Measurements from ENCODE around the gene SPACA4. TPM values are rescaled to one million over a fixed set of nuclear protein-coding genes. Genes with fewer than 3 reads are reported as not detected.
"Not testable (repeated sequence)": the region's sequence is repeated elsewhere in the genome, so short reads cannot be mapped to it uniquely, and the experiment has no call there.

The SPACA4 gene
- total RNA-seq, result not detected in 2 replicates

- DNase-seq (ENCODE audit: low read depth, low spot score), result no peak
Measured at GRCh38 chr19:48606463-48607358, at the start of gene SPACA4. SPACA4 (plus strand) TSS chr19:48606742; CDS start chr19:48606979, 237 bp downstream.

GRCh38 chr19:48556825-48557224 is 49.7 kb upstream of the SPACA4 start:
- DNase-seq (ENCODE audit: low read depth, low spot score), result no peak

GRCh38 chr19:48558018-48558684 is 48.4 kb upstream of the SPACA4 start:
- DNase-seq (ENCODE audit: low read depth, low spot score), result no peak

DNA sequence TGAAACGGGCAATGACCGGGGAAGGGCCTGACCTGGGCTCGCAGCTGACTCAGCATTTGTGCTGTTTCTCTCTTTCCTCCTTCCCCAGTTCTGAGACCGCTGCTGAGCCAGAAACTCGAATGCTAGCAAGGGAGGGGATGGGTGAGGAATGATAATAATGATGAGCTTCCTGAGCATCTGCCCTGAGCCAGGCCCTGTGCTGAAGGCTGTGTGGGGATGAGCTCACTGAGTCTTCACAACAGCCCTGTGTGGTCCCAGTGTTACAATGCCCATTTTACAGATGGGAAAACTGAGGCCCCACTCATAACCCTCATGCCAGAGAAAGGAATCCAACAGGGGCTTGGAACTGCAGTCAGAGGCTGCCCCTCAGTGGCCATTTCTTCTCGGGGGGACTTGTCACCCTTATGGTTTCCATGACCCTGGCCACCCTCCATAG is 46.4 kb upstream of the SPACA4 start:
- DNase-seq (ENCODE audit: low read depth, low spot score), result no peak

GRCh38 chr19:48561412-48561811 is 45.1 kb upstream of the SPACA4 start:
- no peak for DNase-seq (ENCODE audit: low read depth, low spot score)

GRCh38 chr19:48565090-48565489 is 41.5 kb upstream of the SPACA4 start:
- DNase-seq (ENCODE audit: low read depth, low spot score), result no peak

DNA sequence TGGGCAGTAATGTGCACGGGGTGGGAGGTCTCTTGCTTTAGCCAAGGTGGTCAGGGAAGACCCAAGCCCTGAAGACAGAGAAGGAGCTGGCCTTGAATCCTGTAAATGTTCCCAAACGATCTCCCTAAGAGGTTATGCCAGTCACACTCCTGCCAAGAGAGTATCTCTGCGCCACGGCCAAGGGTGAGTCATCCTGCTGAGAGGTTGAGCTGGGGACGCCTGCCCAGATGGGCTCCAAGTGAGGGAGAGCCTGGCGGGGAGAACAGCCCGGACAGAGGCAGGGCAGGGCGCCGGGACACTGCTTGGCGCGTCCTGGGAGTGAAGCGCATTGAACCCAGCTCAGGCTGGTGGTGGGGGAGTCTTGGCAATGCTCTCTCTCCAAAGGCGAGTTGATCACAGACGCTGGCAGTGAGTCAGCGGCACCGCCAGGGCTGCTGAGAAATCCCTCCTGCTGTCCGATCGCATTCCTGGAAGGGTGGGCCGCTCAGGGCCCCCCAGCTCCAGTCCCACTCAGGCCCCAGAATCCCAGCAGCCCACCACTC is 38.1 kb upstream of the SPACA4 start:
- peak; percentile 53 for DNase-seq (ENCODE audit: low read depth, low spot score)

- no peak for DNase-seq (ENCODE audit: low read depth, low spot score)
Measured at GRCh38 chr19:48569814-48570213, 36.7 kb upstream of the SPACA4 start.

GRCh38 chr19:48571378-48572162 is 35.0 kb upstream of the SPACA4 start:
- DNase-seq (ENCODE audit: low read depth, low spot score), result no peak

- DNase-seq (ENCODE audit: low read depth, low spot score), result no peak
Measured at GRCh38 chr19:48573163-48573505, 33.4 kb upstream of the SPACA4 start.

DNA sequence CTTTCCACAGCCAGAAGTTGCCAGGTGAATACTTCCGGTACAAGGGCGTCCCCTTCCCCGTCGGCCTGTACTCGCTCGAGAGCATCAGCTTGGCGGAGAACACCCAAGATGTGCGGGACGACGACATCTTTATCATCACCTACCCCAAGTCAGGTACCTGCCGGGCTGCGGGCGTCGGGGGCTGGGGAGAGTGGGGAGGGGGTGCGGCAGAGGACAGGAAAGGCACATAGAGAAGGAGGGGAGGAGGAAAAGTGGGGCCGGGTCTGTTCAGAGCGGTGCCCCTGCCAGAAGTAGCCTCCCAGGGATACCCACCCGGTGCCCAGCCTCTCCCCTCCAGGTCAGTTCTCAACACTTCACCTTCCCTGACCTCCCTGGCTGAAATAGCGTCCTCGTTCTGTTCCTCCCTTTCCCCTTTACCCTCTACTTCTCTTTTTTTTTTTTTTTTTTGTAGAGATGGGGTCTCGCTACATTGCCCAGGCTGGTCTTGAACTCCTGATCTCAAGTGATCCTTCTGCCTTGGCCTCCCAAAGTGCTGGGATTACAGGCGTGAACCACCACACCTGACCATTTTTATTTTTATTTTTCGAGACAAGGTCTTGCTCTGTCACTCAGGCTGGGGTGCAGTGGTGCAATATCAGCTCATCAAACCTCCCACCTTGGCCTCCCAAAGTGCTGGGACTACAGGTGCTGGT is 30.5 kb upstream of the SPACA4 start:
- no peak for DNase-seq (ENCODE audit: low read depth, low spot score)

GRCh38 chr19:48577908-48578307 is 28.6 kb upstream of the SPACA4 start:
- DNase-seq (ENCODE audit: low read depth, low spot score), result not testable (repeated sequence)

- no peak for DNase-seq (ENCODE audit: low read depth, low spot score)
Measured at GRCh38 chr19:48578891-48579290, 27.7 kb upstream of the SPACA4 start.

GRCh38 chr19:48582168-48582567 is 24.4 kb upstream of the SPACA4 start:
- DNase-seq (ENCODE audit: low read depth, low spot score), result no peak

DNA sequence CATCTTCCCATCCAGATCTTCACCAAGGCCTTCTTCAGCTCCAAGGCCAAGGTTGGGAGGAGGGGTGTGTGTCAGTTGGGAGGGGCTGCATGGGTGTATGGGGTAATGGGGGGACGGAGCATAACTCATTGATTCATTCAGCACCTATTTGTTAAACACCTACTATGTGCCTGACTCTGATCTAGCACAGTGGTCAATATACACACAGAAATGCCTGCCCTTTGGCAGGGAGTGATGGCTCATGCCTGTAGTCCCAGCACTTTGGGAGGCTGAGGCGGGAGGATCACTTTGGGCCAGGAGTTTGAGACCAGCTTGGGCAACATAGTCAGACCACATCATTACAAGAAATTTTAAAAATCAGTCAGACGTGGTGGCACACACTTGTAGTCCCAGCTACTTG is 19.2 kb upstream of the SPACA4 start:
- DNase-seq (ENCODE audit: low read depth, low spot score), result no peak

DNA sequence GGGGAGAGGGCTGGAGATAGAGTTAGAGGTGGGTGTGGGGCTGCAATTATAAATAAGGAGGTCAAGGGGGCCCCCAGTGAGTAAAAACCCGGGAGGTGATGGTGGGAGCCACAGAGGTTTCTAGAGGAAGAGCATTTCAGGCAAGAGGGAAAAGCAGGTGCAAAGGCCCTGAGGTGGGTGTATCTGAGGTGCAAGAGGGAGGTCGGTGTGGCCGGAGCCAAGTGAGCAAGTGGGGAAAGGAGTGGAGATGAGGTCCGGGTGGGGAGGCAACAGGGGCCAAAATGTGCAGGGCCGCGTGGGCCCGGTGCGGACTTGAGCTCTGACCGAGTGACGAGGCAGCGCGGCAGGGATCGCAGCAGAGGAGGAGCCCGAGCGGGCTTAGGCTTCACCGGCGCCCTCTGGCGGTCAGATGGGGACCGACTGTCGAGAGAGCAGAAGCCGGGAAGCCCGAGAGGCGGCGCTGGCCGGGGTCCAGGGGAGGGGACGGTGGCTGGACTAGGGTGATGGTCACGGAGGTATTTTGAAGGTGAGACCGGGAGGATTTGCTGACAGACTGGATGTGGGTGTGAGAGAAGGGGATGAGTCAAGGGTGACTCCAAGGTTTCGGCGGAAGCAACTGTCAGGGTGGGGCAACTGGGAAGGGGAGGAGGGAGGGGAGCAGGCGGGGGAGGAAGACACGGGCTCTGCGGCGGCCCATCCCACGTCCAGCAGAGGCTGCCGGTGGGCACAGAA is 17.7 kb upstream of the SPACA4 start:
- DNase-seq (ENCODE audit: low read depth, low spot score), result no peak

- DNase-seq (ENCODE audit: low read depth, low spot score), result no peak
Measured at GRCh38 chr19:48591021-48591420, 15.5 kb upstream of the SPACA4 start.

- DNase-seq (ENCODE audit: low read depth, low spot score), result no peak
Measured at GRCh38 chr19:48595171-48595570, 11.4 kb upstream of the SPACA4 start.

DNA sequence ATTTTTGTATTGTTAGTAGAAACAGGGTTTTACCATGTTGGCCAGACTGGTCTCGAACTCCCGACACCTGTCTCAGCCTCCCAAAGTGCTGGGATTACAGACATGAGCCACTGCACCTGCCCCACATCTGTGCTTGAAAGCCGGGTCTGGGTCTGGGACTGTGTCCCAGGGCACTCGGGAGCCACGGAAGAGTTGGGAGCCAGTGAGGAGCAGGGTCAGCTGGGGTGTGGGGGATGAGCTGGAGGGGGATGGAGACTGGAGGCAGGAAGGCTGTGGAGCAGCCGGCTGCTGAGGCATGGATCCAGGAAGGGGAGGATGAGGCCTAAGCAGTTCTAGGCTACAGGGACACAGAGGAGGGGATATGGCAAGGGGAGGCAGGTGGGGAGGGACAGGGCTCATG is 10.7 kb upstream of the SPACA4 start:
- no peak for DNase-seq (ENCODE audit: low read depth, low spot score)

- DNase-seq (ENCODE audit: low read depth, low spot score), result no peak
Measured at GRCh38 chr19:48596237-48596636, 10.3 kb upstream of the SPACA4 start.
